Stimulated activated CD8-positive, alpha-beta memory T cell treated with anti-CD3 and anti-CD28 coated beads, Interleukin-7, amount 100 ng/mL, for 24 hours (primary cell): ENCODE data around the gene TMEM200B.
"Not testable (repeated sequence)": the region's sequence is repeated elsewhere in the genome, so short reads cannot be mapped to it uniquely, and the experiment has no call there.

Experiments
- DNase-seq: peaks from one replicate; pipeline ENCODE4 v3.0.0-alpha.2; 2020; ENCODE audit warnings: low read depth

TMEM200B gene

DNA sequence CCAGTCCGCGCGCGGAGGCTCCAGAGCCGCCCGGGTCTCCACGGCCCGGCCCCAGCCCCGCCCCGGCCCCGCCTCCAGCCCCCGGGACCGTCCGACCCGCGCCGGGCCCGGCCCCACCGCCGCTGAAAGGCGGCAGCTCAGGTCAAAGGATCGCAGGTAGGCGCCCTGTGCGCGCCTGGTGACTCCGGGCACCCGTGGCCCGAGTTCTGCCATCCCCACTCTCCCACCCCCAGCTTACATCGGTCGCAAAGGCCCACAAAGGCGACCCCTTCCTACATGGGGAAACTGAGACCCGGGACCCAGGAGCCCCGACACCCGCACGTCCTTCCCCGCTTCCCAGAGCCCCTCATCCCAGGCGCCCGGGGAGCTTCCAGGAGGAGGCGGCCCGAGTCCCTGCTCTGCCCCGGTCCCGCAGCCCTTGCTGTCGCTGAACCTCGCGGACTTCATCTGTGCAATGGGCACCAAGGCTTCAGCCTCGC, at the start of gene TMEM200B:
TMEM200B (minus strand) TSS at position 17 of the 479 bp plus-strand sequence. CDS start 2,075 bp downstream, outside the sequence.
- no peak for DNase-seq

DNA sequence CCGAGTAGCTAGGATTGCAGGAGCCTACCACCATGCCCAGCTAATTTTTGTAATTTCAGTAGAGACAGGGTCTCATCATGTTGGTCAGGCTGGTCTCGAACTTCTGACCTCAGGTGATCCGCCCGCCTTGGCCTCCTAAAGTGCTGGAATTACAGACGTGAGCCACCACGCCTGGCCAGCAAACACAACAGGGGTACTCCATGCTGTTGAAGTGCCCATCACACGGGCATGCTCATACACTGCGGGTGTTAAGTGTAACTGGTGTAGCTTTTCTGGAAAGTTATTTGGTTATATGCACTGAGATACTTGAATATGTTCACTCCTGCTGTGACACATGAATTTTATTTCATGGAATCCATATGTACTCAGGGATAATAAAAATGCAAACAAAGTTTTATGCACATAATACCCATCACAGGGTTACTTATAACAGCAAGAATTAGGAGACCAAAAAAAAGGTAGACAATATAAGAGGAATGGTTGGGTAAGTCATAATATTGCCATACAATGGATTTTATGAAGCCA, 48.8 kb upstream of the TMEM200B start:
- DNase-seq, result no peak

DNA sequence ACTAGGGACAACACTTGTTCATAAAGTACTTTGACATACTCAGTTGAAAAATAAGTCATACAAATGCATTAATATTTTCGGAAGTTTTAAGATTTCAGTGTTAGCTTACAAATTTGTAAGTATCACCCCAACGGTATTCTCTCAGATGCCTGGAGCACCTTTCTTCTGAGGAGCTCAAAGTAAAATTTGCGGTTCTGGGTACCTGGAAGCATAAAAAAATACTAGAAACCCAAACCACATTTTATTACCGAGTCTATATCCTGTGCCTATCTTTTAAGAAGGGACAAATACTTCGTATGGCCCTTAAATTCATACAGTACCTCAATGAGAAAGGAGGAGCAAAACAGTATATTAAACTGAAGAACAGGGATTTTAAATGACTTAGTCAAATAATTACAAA, 47.8 kb upstream of the TMEM200B start:
- no peak for DNase-seq

DNA sequence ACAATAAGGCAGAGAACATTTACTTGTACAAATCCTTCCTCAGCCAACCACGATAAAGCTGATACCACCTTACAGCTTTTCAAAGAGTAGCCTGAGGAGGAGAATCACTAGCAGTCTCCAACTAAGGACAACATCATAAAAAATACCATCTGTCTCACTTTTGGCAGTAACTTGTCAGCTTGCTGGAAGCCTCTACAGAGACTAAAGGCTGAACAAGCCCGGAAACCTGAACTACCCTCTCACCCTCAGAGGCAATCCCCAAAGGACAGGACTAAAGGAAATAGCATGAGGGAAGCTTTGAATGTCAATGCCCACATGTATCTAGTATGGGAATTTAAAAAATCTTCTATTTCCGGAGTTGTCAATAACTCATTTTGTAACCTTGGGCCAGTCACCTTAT, 47.4 kb upstream of the TMEM200B start:
- DNase-seq, result no peak

DNA sequence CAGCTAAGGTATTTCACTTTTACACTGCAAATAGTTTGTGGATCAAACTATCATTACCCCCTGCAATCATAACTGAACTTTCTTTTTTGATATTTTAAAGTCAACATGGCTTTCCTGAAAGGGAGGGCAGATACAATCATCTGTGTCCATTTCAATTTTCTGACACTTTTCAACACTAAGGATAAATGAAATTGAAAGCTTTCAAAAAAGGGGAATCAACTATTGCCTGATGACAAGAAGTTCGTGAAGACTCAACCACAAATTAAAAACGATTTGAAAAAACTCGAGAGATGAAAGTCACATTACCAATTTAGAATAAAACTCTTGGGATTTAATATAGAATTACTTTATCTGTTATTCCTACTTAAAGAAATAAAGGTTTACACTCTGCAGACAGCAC, 46.3 kb upstream of the TMEM200B start:
- no peak for DNase-seq

DNA sequence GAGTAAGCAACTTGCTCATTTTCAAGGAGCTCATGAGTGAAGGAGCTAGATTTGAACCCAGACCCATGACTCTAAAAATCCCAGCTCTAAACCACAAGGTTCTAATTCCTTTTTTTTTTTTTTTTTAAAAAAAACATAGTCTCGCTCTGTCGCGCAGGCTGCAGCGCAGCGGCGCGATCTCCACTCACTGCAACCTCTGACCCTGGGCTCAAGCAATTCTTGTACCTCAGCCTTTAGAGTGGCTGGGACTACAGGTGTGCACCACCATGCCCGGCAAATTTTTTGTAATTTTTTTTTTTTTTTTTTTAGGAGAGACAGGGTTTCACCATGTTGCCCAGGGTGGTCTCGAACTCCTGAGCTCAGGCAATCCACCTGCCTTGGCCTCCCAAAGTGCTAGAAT, 44.2 kb upstream of the TMEM200B start:
- DNase-seq, result no peak

DNA sequence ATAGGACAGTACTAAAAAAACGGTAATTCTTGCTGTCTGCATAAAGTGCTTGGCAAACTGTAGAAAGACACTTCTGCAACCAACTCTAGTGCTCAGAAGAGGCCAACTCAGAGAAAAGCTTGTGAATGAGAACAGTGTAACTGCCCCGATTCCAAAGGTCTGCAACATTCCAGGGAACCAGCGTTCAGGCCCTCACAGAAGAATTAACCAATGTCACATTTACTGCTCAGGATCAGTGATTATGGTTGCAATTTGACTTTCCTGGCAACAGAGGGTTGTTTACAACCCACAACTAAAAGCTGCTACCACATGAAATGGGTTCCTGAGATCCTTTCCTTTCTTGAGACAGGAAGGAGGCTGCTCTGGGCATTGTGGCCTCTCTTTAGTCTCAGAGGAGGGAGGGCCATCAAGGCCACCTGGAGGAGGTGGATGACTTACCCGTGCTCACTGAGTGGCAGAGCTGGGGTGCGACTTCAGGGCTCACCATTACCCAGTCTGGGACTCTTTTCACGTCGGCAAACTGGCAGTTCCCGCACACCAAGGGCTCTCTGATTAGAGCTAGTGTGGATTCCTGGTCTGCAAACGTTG, 42.7 kb upstream of the TMEM200B start:
- no peak for DNase-seq

DNA sequence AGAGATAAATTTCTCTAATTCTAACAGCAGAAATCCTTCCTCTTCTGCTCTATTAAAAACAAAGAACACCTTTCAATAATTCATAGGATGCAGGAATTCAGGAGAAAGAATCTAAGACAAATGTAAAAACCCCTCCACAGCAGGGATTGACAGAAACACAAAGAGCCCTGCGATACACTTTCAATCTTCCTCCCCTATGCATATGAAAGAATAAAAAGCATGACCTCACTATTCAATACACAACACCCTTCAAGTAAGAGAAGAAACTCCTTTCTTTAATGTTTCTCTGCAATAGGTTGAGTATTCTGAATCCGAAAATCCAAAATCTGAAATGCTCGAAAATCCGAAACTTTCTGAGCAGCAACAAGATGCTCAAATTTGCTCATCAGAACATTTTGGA, 40.9 kb upstream of the TMEM200B start:
- DNase-seq, result no peak

DNA sequence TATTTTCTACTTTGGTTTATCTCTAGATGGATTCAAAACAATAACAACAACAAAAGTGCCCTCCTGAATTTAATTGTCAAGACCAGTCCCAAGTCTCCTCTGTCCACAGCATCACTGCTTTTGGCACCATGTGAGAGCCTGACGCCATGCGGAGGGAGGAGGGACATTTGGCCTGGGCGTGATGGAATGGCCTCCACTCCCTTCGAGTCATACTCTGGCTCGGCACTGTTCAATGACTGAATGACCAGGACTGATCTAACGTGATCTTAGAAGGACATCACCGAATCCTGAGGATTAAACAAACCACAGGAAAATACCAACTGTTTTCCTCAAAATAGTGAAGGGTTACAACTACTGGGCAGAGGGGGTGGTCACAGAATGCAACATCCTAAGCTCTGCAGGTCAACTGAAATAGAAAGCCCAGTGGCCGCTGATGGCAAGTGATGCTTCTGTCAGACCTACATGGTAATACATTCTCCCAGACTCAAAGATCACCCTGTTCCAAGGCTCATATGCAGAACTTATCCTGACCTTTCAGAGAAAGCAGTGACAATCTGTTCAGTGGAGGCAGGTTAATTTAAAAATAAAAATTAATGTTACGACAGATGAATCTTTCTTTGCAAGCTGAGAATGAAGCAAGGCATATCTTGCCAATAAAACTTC, 38.9 kb upstream of the TMEM200B start:
- DNase-seq, result no peak

DNA sequence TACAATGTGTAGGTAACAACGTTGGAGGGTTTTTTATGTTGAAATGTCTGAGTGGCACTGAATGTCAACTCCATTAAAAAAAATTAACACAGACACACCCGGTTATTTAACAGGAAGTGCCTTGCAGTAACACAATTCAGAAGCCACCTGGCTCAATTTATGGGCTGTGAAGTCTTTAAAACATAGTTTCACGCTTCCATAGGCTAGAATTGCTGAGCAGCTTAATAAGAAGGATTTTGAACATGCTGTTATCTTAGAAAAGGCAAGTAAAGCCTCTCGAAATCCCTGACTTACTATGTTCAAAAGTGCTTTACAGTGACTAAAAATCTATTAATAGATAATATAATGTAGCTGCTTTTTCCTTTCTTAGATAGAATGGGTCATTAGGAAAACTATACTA, 38.3 kb upstream of the TMEM200B start:
- DNase-seq, result no peak

DNA sequence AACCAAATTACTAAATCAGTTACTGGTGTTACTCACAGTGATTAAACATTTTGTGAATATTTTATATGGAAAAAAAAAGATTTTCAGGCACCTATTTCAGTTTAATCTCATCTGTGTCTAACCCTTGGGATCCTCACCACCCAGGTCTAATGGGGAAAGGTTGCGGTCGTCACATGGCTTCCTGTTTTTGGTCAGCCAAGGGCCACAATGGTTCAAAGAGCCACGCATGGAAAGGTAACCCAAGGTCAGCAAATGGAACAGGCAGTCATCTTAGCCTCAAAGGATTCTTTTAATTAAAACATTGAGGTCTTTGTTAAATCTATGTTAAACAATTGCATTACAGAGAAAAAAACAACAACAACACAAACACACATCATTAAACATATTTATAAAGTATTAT, 36.1 kb upstream of the TMEM200B start:
- DNase-seq, result no peak

DNA sequence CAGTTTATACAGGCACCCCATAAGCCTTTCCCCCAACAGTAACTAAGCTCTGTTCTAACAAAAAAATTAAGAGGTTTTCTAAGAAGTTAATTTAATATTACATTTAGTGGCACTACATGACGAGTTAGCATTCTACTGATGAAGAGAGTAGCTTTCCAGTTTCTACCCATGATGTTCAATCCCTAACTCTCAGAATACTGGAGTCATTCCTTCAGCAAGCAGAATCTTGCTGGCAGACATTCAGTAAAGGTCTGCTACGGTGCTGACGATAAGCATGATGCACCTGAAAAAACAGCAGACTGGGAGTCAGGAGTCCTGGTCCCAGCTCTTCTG, 33.5 kb upstream of the TMEM200B start:
- DNase-seq, result no peak

DNA sequence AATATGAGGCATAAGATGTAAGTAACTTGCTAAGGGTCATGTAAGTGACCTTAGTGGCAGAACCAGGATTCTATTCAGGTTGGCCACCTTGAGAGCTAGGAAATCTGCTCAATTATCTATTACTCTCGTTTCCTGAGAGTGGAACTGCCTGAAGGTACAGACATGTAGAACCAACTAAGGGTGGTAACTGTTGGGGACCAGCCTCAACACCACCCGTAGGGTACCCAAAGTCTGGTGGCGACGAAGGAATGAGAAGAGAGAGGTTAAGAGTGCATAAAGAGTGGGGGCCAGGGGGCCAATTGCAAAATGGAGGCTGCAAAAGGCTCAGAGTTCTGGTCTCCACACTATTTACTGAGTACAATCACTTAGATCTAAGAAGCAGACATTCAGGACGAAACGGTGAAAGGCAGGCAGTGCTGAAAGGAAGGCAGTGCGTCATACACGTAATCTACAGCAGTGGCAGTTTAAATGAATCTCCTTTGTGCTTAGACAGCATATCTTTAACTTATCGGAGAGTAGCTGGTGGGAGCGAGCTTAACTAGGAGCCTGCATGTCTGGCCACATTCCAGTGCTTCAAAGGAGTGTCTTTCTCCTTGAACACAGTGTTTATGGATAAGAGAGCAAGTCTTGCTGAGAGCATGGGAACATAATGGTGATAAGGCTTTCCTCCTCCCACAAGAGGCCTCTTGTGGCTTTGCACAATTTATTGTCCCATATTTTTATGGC, 33.0 kb upstream of the TMEM200B start:
- no peak for DNase-seq

DNA sequence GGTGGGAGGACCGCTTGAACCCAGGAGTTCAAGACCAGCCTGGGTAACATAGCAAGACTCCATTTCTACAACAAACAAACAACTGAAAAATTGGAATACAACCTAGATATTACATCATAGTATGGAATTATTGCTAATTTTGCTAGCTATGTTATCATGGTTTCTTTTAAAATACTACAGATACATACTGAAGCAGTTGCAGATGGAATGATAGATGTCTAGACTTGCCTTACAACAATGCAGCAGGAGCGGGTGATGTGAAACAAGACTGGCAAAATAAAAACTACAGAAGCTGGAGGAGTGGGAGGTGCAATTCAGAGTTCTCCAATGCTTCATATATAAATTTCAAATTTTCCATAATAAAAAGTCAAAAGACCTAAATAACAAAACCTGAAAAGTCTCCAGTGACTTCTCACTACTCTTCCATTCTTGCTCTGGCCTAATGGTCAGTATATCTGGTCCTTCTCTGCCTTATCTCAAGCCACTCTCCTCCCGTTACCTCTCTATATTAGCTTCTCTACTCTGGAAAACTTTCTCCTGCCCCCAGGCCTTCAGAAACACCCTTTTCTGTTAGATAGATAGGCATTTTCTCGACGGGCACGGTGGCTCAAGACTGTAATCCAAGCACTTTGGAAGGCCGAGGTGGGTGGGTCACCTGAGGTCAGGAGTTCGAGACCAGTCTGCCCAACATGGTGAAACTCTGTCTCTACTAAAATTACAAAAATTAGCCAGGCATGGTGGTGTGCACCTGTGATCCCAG, 28.5 kb upstream of the TMEM200B start:
- DNase-seq, result no peak

DNA sequence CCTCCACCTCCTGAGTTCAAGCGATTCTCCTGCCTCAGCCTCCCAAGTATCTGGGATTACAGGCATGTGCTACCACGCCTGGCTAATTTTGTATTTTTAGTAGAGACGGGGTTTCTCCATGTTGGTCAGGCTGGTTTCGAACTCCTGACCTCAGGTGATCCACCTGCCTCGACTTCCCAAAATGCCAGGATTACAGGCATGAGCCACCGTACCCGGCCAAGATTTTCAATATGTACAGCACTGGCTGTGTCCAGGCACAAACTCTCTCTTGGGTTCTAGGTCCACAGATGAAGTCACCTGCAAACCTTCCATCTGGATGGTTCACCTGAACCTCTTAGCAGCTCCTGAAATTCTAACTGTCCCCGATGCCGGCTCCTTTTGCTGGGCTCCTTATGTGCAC, 26.6 kb upstream of the TMEM200B start:
- DNase-seq, result not testable (repeated sequence)

DNA sequence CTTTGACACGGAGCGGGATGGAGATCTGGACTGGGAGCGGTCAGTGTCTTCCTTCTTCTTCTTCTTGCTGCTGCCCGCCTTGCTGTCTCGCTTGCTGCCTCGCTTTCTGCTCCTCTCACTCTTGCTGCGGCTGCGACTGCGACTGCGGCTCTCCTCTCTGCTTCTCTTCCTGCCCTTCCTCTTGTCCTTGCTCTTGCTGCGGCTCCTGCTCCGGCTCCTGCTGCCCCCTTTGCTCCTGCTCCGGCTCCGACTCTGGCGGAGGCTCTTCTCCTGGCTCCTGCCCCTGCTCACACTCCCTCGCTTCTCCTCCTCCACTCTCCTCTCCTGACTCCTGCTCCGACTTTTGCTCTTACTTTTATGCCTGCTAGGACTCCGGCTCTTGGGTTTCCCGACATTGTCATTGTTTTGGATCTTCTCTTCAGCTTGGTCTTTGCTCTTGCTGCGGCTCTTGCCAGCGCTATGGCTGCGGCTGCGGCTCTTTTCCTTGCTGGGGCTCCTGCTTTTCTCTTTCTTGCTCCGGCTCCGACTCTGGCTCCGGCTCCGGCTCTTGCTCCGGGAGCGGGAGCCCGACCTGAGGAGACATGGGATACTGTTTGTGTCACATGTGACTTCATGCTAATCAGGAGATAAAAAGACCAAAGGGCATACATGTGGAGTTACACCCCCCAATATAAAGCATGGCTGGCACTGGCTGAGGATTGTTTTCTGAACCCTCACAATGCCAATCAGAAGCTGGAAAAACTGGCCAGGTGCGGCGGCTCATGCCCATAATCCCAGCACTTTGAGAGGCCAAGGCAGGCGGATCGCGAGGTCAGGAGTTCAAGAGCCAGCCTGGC, 25.2 kb upstream of the TMEM200B start:
- DNase-seq, result no peak

DNA sequence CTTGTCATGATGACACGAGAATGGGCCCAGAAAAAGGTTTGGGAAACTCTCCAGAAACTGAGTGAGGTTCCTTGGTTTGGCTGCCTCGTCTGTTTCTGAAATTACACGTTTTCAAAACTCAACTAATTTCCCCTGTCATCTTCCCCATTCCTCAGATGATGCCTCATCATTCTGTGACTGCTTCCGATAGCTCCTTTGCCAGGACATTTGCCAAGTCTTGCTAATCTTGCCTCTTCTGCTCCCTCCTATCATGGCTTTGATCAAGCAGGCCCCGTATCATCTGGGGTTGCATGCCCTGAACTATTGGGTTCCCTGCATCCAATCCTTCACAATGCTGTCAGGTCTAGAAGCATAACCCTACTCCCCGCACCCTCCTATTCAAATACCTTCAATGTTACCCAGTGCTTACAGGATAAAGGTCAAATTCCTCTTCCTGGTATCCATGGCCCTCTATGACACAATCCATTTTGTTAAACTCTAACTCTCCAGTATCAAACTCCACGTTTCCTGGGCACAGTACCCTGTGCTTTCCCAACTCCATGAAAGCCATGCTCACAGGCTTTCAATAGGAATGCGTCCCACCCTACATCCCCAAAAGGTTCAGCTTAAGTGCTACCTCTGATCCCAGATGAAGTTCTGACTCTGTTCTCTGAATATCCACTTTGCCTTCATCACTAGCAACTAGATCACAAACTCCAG, 22.2 kb upstream of the TMEM200B start:
- DNase-seq, result no peak

DNA sequence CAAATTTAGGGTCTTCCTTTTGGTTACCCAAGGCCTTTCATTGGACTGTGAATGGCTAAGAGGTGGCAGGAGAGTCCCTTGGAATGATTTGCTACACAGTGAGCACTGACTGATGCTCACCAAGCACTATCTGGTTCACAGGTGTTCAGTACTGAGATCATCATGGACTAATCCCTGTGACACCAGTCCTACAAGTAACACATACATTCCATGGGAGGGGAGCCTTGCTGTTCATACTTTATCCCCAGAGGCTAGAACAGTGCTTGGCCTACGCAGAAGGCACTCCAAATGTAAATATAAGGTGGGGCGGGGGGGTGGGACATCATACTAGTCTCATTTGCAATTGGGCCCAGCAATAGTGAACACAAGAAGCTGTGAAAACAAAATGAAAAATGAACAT, 20.5 kb upstream of the TMEM200B start:
- DNase-seq, result no peak

DNA sequence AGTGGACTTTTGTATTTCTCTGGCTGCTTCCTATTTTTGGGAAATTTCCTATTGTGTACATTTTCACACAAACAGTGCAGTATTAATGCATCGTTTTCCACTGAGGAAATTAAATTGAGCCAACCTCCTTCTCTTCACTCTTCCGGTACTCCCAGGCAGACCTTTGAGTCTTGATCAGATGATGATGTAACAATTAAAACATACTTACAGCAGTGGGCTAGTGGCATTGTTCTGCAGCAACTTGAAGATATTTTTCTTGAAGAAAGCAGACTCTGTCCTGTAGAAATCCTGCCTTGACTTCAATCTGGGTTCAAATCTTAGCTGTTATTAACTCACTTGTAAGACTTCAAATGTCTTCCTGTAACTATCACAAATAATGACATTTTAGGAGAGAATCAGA, 19.0 kb upstream of the TMEM200B start:
- no peak for DNase-seq

DNA sequence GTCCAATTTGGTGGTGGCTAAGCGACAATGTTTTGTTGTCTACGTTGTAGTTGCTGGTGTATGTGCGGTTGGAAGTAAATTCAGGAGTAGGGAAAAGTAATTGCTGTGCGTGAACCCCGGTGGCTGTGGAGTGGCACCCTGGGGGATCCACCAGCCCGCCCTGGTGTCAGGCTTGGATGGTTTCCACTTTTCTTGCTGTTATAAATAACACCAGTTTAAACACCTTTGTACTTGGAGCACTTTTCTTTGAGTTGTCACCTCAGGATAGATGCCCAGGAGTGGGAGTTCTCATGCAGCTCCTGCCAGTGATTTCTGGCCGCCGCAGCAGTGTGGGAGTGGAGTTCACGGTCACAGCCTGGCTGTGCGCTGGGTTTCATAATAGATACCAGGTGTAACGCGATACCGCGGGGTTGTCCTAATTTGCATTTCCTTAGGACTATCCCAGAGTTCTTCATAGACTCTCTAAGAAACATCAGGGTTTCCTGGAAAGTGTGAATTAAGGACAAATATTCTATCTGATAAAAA, 12.8 kb upstream of the TMEM200B start:
- no peak for DNase-seq

DNA sequence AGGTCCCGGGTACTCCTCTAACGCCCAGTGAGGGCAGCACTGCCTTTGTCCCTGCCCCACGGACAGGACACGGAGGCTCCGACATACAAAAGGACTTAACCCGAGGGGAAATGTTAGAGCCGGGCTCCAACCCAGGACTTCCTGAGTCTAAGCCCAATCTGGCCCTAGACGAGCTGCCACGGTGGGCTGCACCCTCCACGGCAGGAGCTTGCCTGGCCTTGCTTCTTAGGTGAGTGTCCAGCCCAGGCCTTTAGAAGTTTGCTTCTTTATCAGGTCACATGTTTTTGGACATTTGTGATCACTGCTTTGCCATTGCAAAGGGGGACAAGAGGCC, 11.0 kb upstream of the TMEM200B start:
- no peak for DNase-seq
